NCI-H2171 (cell line): Measurements from ENCODE around the gene CDHR2.

Experiments
- DNase-seq: peaks from one replicate; lab custom pipeline; 2025; lab: John Stamatoyannopoulos, UW

Gene CDHR2

DNA sequence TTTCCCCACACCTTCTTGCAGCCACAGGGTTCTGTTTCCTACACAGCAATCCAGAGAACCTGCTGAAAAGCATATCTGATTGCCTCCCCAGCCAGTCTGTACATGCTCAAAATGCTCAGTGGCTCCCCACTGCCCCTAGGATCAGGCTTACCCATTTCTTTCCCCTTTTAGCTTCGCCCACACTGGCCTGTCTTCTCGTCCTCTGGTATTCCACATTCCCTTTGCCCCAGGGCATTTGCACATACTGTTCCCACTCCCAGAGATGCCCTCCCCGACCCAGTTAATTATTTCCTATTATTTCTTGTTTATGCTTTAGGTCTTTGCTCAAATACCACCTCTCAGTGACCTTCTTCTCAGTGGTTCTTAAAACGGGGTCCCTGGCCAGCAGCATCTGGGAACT lies 91.5 kb downstream of the CDHR2 start:
- DNase-seq, result no peak

DNA sequence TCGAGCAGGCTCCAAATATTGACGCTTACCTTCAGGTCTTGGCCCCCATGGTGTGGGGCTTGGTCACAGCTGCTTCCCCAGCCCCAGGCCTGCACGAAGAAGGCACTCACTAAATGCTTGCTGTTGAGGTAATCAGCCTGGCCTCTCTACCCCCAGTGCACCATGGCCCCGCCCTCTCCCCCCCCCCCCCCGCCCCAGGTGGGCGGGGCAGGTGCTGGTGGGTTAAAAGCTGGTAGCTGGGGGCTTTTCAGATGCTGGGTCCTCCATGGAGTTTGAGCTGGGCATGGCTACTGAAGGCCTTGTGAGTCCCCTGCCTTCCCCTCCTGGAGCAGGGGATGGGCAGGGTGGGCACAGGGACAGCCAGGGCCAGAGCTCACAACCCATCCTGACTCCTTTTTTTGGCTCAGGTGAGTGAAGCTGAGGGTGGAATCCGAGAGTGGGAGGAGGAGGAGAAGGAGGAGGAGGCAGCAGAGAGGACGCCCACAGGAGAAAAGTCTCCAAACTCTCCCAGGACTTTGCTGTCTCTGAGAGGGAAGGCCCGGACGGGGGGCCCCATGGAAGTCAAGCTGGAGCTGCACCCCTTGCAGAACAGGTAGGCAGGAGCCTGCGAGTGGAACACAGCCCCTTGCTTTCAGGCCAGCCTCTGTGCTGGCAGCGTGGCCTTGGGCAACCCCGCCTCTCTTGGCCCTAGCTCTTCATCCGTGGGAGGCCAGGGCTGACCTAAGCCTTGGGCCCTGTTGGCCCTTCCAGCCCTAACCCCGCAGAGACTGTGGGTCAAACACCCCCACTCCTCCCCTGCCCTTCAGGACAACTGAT lies 93.7 kb downstream of the CDHR2 start:
- DNase-seq, result no peak

DNA sequence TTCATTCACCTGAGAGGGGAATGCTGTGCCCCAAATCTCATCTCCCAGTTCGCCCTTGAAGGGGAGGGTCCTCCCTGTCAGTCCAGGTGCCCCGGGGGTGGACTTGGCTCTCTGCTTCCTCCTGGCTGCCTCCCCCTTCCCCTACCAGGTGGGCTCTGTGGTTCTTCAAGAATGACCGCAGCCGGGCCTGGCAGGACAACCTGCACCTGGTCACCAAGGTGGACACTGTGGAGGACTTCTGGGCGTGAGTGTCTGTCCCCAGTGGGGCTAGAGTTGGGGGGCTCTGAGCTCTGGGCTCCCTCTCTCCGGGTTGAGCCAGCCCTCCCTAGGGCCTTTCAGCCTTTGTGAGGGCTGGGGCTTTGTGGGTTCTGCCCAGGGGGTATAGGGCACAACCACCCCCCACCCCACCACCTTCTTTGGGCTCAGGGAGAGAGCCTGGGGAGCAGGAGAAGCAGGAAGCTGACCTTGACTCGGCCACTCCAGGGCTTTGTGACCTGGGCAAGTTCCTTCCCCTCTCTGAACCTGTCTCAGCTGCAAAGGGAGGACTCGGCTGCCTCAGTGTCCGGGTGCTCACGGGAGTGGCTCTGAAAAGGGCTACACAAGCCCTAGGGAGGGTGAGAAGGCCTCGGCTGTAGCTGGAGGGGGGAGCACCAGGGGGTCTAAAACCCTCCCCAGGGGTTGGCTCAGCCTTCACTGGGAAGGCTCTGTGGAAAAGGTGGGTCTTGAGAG lies 94.5 kb downstream of the CDHR2 start:
- DNase-seq, result no peak

DNA sequence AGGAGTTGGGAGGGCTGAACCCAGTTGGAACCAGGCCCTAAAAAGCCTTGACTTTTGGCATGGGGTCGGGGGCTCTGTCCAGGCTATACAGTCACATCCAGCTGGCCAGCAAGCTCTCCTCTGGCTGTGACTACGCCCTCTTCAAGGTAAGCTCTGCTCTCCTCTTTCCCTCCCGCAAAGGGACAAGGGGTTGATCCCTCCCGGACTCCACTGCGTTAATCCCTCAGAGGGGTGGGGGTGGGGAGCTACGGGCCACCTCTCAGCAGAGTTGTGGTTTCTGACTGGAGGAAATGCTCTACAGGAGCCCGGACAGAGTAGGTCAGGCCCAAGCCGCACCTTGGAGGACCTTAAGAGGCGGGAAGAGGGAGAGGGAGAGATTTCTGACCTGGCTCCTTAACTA lies 95.2 kb downstream of the CDHR2 start:
- DNase-seq, result no peak

DNA sequence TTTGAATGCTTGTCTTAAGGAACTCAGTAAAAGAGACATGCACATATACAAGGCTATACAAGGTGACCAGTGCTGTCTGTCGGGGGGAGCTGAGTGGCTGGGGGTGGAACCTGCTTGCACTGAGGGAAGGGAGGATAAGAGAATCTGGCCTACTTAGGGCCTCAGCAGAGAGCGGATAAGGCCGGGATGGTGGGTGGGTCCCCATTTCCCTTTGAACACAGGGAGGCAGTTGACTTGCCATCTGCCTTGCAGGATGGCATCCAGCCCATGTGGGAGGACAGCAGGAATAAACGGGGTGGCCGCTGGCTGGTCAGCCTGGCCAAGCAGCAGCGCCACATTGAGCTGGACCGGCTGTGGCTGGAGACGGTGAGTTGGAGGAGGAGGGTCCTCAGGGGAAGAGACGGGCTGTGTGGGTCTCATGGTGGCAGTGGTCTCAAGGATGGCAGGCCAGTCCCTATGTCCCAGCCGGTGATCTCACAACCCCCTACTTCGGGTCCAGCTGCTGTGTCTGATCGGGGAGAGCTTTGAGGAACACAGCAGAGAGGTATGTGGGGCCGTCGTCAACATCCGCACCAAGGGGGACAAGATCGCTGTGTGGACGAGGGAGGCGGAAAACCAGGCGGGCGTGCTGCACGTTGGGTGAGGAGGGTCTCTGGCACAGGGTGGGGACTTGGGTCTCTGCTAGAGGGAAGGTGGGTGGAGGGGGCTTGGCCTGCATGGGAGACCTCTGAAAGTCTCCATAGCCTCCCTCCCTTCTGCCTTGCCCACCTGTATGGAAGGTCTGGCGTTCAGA lies 95.9 kb downstream of the CDHR2 start:
- no peak for DNase-seq
